ENCODE data around the gene TAS2R30.

Gene TAS2R30

GRCh38 chr12:11183011-11183410 is 48.6 kb upstream of the TAS2R30 start (continued):
- TF ChIP-seq SCRT1 (tag by site-specific recombination; IDR thresholded peaks at IDR 0.05; ENCODE audit: borderline replicate concordance) (no peak; the same call in 1 of the 2 replicates), TSHZ1 (tag by site-specific recombination; IDR thresholded peaks at IDR 0.05; ENCODE audit: borderline replicate concordance) (no peak), ZNF610 (tag by site-specific recombination; IDR thresholded peaks at IDR 0.05; ENCODE audit: borderline replicate concordance) (0 out of 2 replicates have a peak, but pooled peaks have one; percentile 35), ZNF19 (tag by site-specific recombination; IDR thresholded peaks at IDR 0.05; ENCODE audit: low read depth) (peak; percentile 72; the same call in 1 of the 2 replicates), ZIC2 (tag by site-specific recombination; IDR thresholded peaks at IDR 0.05) (no peak), MEIS1 (CRISPR knock-in tag; IDR thresholded peaks at IDR 0.05; ENCODE audit: borderline replicate concordance) (no peak), ZNF785 (tag by site-specific recombination; IDR thresholded peaks at IDR 0.05) (no peak), ZNF24 (tag by site-specific recombination; IDR thresholded peaks at IDR 0.05) (no peak), KLF16 (tag by site-specific recombination; IDR thresholded peaks at IDR 0.05) (peak; percentile 86), ZNF354C (tag by site-specific recombination; IDR thresholded peaks at IDR 0.05; ENCODE audit: borderline replicate concordance, low read depth) (no peak), TRIM28 (IDR thresholded peaks at IDR 0.05; ENCODE audit: borderline replicate concordance, low read length) (no peak), GFI1B (tag by site-specific recombination; IDR thresholded peaks at IDR 0.05) (0 out of 2 replicates have a peak, but pooled peaks have one; percentile 51), ZNF133 (tag by site-specific recombination; IDR thresholded peaks at IDR 0.05) (no peak; the same call in 1 of the 2 replicates), PATZ1 (tag by site-specific recombination; IDR thresholded peaks at IDR 0.05) (no peak), GLIS1 (tag by site-specific recombination; IDR thresholded peaks at IDR 0.05) (no peak), ZNF341 (tag by site-specific recombination; IDR thresholded peaks at IDR 0.05; ENCODE audit: low read depth) (no peak), ZBTB49 (tag by site-specific recombination; IDR thresholded peaks at IDR 0.05; ENCODE audit: low read depth) (no peak), ZNF335 (tag by site-specific recombination; conservative IDR thresholded peaks at IDR 0.05) (no peak), SETDB1 (IDR thresholded peaks at IDR 0.05; ENCODE audit: insufficient read length, low read length) (no peak), ZNF837 (tag by site-specific recombination; IDR thresholded peaks at IDR 0.05) (no peak), KLF10 (tag by site-specific recombination; IDR thresholded peaks at IDR 0.05) (no peak), ZNF521 (tag by site-specific recombination; IDR thresholded peaks at IDR 0.05) (no peak), ZNF624 (tag by site-specific recombination; IDR thresholded peaks at IDR 0.05) (peak; percentile 46; the same call in 1 of the 2 replicates), ZNF324 (tag by site-specific recombination; IDR thresholded peaks at IDR 0.05) (no peak), ZNF157 (tag by site-specific recombination; IDR thresholded peaks at IDR 0.05) (no peak), ZNF555 (tag by site-specific recombination; conservative IDR thresholded peaks at IDR 0.05) (no peak), ZEB2 (tag by site-specific recombination; IDR thresholded peaks at IDR 0.05) (no peak), GLI2 (tag by site-specific recombination; IDR thresholded peaks at IDR 0.05; ENCODE audit: borderline replicate concordance, low read depth) (no peak), CTCF (tag by site-specific recombination; IDR thresholded peaks at IDR 0.05) (no peak), ZNF211 (tag by site-specific recombination; IDR thresholded peaks at IDR 0.05; ENCODE audit: low read depth) (no peak), ZNF274 (IDR thresholded peaks at IDR 0.05; ENCODE audit: low read length) (no peak), ZNF274 (tag by site-specific recombination; IDR thresholded peaks at IDR 0.05; ENCODE audit: borderline replicate concordance) (no peak), ZNF501 (tag by site-specific recombination; IDR thresholded peaks at IDR 0.05) (no peak), ZNF514 (tag by site-specific recombination; IDR thresholded peaks at IDR 0.05) (no peak)

All from HEK293 (cell line).